HepG2 (cell line): ENCODE results near the gene IQCH. TPM values are rescaled to one million over a fixed set of nuclear protein-coding genes. Genes with fewer than 3 reads are reported as not detected.

Experiments
- ATAC-seq: fragments of 200-7000 bp; cut with Tn5 transposase; 3 replicates; pipeline ENCODE4 v1.9.1; 2020; ENCODE audit warnings: mild to moderate bottlenecking, moderate library complexity
- BruUV-seq: library from RNA; stranded (reverse); fragments of 400-500 nt; replicated peaks from 2 replicates; lab custom pipeline; 2021; lab: Mats Ljungman, UMichigan
- CTCF ChIA-PET: fragments of 300-600 bp; formaldehyde crosslinking; extraction: SDS; loops from one replicate; lab custom pipeline; 2021; ENCODE audit warnings: low total read pairs, inconsistent platforms, low intra/inter-chr PET ratio; lab: Yijun Ruan, JAX
- POLR2A ChIA-PET: fragments of 350-600 bp; sonication (Branson Sonifier 250); formaldehyde crosslinking; loops from one replicate; lab custom pipeline; 2020; ENCODE audit warnings: antibody characterized with exemption, inconsistent platforms; lab: Yijun Ruan, JAX
- DNase-seq: peaks from one replicate; pipeline ENCODE4 v3.0.0-alpha.2; 2015; ENCODE audit warnings: low spot score
- FAIRE-seq: peaks from 3 replicates; lab custom pipeline; 2011; peaks lifted over from hg19 to GRCh38; lab: Jason Lieb, UNC
- H2AFZ ChIP-seq: one replicate; pipeline ENCODE4 v1.6.1; 2011; ENCODE audit warnings: low read length, inconsistent platforms
- H3K27ac ChIP-seq: fragments of 300-600 bp; 3 replicates; pipeline ENCODE4 v1.8.0; 2011; ENCODE audit warnings: mixed run types, mild to moderate bottlenecking, mixed read lengths, low read length, inconsistent platforms; ENCODE audit not compliant: insufficient read depth; ENCODE audit errors: extremely low read length
- H3K27me3 ChIP-seq, 2 experiments: fragments of 200-600 bp in 1 of 2; 2 replicates in 1 of 2; 3 replicates in 1 of 2; pipeline versions ENCODE4 v1.6.0 to v1.8.0; 2011; ENCODE audit warnings: low read length in 2 of 2, mild to moderate bottlenecking in 2 of 2, moderate library complexity in 2 of 2, inconsistent platforms in 1 of 2; ENCODE audit not compliant: insufficient read depth in 2 of 2, control insufficient read depth in 1 of 2
- H3K36me3 ChIP-seq, 2 experiments: fragments of 200-600 bp in 1 of 2; replicated peaks in 1 of 2; 2 replicates in 1 of 2; 3 replicates in 1 of 2; pipeline versions ENCODE4 v1.5.1 to v1.8.0; 2011; ENCODE audit warnings: low read length in 2 of 2, inconsistent platforms in 1 of 2; ENCODE audit not compliant: insufficient read depth in 2 of 2, control insufficient read depth in 1 of 2
- H3K4me1 ChIP-seq: 2 replicates; pipeline ENCODE4 v1.5.1; 2012; ENCODE audit warnings: low read length, inconsistent platforms; ENCODE audit not compliant: insufficient read depth
- H3K4me2 ChIP-seq: 2 replicates; pipeline ENCODE4 v1.6.0; 2011; ENCODE audit warnings: low read depth, low read length, inconsistent platforms
- H3K4me3 ChIP-seq, 3 experiments: fragments of 200-600 bp in 1 of 3; sonication (generic), shearing (Covaris generic) in 1 of 3; replicated peaks in 1 of 3; 2 replicates each; pipeline ENCODE4 v1.5.1; 2011 to 2016; ENCODE audit warnings: low read length in 3 of 3, inconsistent platforms in 2 of 3, low read depth in 2 of 3, mild to moderate bottlenecking in 2 of 3, control low read depth in 1 of 3, mixed read lengths in 1 of 3; ENCODE audit not compliant: insufficient read depth in 1 of 3
- H3K79me2 ChIP-seq: one replicate; pipeline ENCODE4 v1.6.1; 2011; ENCODE audit warnings: low read length, inconsistent platforms; ENCODE audit not compliant: insufficient read depth
- H3K9ac ChIP-seq: 2 replicates; pipeline ENCODE4 v1.6.0; 2011; ENCODE audit warnings: mild to moderate bottlenecking, low read depth, low read length, inconsistent platforms; ENCODE audit not compliant: insufficient read depth
- H3K9me3 ChIP-seq: 2 replicates; pipeline ENCODE4 v1.5.1; 2012; ENCODE audit warnings: mild to moderate bottlenecking, low read length
- H4K20me1 ChIP-seq: 2 replicates; pipeline ENCODE4 v1.6.0; 2011; ENCODE audit warnings: inconsistent platforms, mild to moderate bottlenecking, low read length, moderate library complexity; ENCODE audit not compliant: insufficient read depth
- ATRX ChIP-seq: sonication (generic); formaldehyde crosslinking; IDR thresholded peaks from 2 replicates; pipeline ENCODE4 v1.4.0; 2020; ENCODE audit warnings: missing genetic modification reagents, borderline replicate concordance
- CAMTA2 ChIP-seq: sonication (generic); formaldehyde crosslinking; IDR thresholded peaks from 2 replicates; pipeline ENCODE4 v1.4.0; 2020; ENCODE audit warnings: mild to moderate bottlenecking, missing genetic modification reagents, borderline replicate concordance
- DPF2 ChIP-seq: sonication (generic); formaldehyde crosslinking; IDR thresholded peaks from 2 replicates; pipeline ENCODE4 v1.4.0; 2020; ENCODE audit warnings: mild to moderate bottlenecking, low read depth, missing genetic modification reagents, borderline replicate concordance
- EHMT2 ChIP-seq: fragments of 200-600 bp; sonication (generic); IDR thresholded peaks from 2 replicates; pipeline ENCODE4 v1.7.0; 2017; ENCODE audit warnings: antibody characterized with exemption, low read depth, low read length, borderline replicate concordance
- GPN1 ChIP-seq: sonication (generic); formaldehyde crosslinking; IDR thresholded peaks from 2 replicates; pipeline ENCODE4 v1.5.1; 2020; ENCODE audit warnings: missing genetic modification reagents, borderline replicate concordance
- JUNB ChIP-seq: sonication (generic); formaldehyde crosslinking; IDR thresholded peaks from 2 replicates; pipeline ENCODE4 v1.8.0; 2022; ENCODE audit warnings: missing genetic modification reagents, mild to moderate bottlenecking, borderline replicate concordance
- MZF1 ChIP-seq: sonication (generic); formaldehyde crosslinking; IDR thresholded peaks from 2 replicates; pipeline ENCODE4 v1.8.1; 2023; ENCODE audit warnings: mild to moderate bottlenecking, missing genetic modification reagents, borderline replicate concordance
- NCOA1 ChIP-seq: sonication (generic); formaldehyde crosslinking; IDR thresholded peaks from 2 replicates; pipeline ENCODE4 v1.9.0; 2021; ENCODE audit warnings: missing genetic modification reagents
- NCOA5 ChIP-seq: sonication (generic); formaldehyde crosslinking; IDR thresholded peaks from 2 replicates; pipeline ENCODE4 v1.4.0; 2020; ENCODE audit warnings: missing genetic modification reagents
- PTBP1 ChIP-seq: fragments of 200-400 bp; formaldehyde crosslinking; IDR thresholded peaks from 2 replicates; pipeline ENCODE4 v1.6.1; 2018; ENCODE audit warnings: low read length, low read depth; ENCODE audit not compliant: poor library complexity, severe bottlenecking
- SP140L ChIP-seq: sonication (generic); formaldehyde crosslinking; IDR thresholded peaks from 2 replicates; pipeline ENCODE4 v1.4.0; 2020; ENCODE audit warnings: missing genetic modification reagents, borderline replicate concordance
- ZNF17 ChIP-seq: sonication (generic); formaldehyde crosslinking; IDR thresholded peaks from 2 replicates; pipeline ENCODE4 v1.5.0; 2020; ENCODE audit warnings: mild to moderate bottlenecking, missing genetic modification reagents
- ZNF232 ChIP-seq: sonication (generic); formaldehyde crosslinking; IDR thresholded peaks from 2 replicates; pipeline ENCODE4 v1.4.0; 2020; ENCODE audit warnings: missing genetic modification reagents, borderline replicate concordance
- ZNF432 ChIP-seq: sonication (generic); formaldehyde crosslinking; IDR thresholded peaks from 2 replicates; pipeline ENCODE4 v1.5.0; 2020; ENCODE audit warnings: missing genetic modification reagents, mild to moderate bottlenecking, borderline replicate concordance
- ZNF790 ChIP-seq: sonication (generic); formaldehyde crosslinking; IDR thresholded peaks from 2 replicates; pipeline ENCODE4 v1.8.0; 2022; ENCODE audit warnings: missing genetic modification reagents, mild to moderate bottlenecking, borderline replicate concordance
- ZNF879 ChIP-seq: sonication (generic); formaldehyde crosslinking; IDR thresholded peaks from 2 replicates; pipeline ENCODE4 v1.8.1; 2023; ENCODE audit warnings: missing genetic modification reagents
- WGBS: methylation state at CpG from one replicate; pipeline ENCODE4 v1.1.6; 2017; ENCODE audit warnings: low lambda C conversion rate; 5-methylcytosine and 5-hydroxymethylcytosine counted together
- in situ Hi-C: cut with HindIII; loops from 2 replicates; pipeline ENCODE4 v1.10.0; 2017; ENCODE audit warnings: low pct_unique_long_range_greater_than_20kb; ENCODE audit not compliant: extremely low pct_ligation_motif_present
- intact Hi-C: fragments of 100-400 bp; cut with micrococcal nuclease; formaldehyde crosslinking; loops from one replicate; pipeline ENCODE4 v1.10.0; 2022; ENCODE audit not compliant: unreplicated experiment
- polyA plus RNA-seq, 8 experiments: library from polyadenylated mRNA; depleted of rRNA in 3 of 8; stranded (reverse) in 7 of 8; unstranded in 1 of 8; fragments of >200 nt; fragmentation: Illumina TruSeq in 4 of 8; extraction: Trizol in 4 of 8; gene quantifications; 2 replicates each; pipeline versions ENCODE4 v1.2.1 to v1.2.3, GENCODE V29; 2011 to 2016; ENCODE audit warnings: low read depth in 4 of 8, missing spikeins in 1 of 8, mixed read lengths in 1 of 8; ENCODE audit not compliant: insufficient read depth in 1 of 8
- total RNA-seq, 5 experiments: library from RNA; depleted of rRNA; stranded (reverse); fragments of >200 nt; fragmentation: Illumina TruSeq; extraction: Trizol; gene quantifications; 2 replicates each; pipeline ENCODE4 v1.2.3, GENCODE V29; 2016; ENCODE audit warnings: low read depth in 1 of 5
- TF ChIP-seq, protein P1 (sequence below): sonication (generic); formaldehyde crosslinking; IDR thresholded peaks from 2 replicates; pipeline ENCODE4 v1.5.0; 2020; ENCODE audit warnings: missing genetic modification reagents, mild to moderate bottlenecking, borderline replicate concordance
- TF ChIP-seq, protein P2 (sequence below): sonication (generic); formaldehyde crosslinking; IDR thresholded peaks from 2 replicates; pipeline ENCODE4 v1.5.0; 2020; ENCODE audit warnings: missing genetic modification reagents

IQCH gene
- total and polyA plus RNA-seq, 2 of the 13 experiments (the other 11 are each of a cell fraction or from before 2014, with no cell fraction given) = 0.16 to 0.55 TPM

DNA sequence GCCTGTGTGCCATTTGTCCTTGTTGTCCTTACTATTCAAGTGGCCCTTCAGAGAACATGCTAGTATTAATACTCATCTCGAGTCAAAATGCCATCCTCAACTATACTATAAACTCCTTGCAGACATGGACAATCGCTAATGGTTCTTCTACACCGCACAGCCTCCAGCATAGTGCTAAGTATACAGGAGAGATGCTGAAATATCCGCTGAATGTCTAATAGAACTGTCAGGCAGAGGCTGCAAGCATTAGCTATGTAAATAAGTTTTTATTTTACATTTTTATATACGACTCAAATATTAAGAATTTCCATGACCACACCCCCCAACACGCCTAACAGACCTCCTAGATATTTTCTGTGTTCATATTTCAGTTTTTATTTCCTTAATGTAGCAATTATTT, 39.5 kb upstream of the IQCH start:
- ChIA-PET CTCF (no interaction called here), POLR2A (no interaction called here)
- ATAC-seq = no peak

DNA sequence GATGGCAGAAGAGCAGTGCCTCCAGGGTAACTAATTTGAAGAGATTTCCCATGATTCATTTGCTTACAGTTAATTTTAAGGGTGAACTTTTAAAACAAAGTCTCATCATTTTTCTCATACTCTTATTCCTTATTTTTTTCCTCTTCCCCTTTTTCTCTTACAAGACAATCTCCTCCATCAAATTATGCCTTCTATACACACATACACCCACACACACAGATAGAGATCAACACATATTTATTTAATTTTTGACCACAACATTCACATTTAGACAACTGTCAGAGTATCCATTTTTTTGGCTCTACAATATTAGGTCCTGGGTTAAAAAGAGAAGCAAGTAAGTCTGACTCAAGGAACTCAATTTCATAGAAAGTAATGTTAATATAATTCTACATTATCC, 37.7 kb upstream of the IQCH start:
- in situ Hi-C loops = no loop called here
- no peak for TF ChIP-seq JUNB (CRISPR knock-in tag)
- no peak for TF ChIP-seq ZNF790 (CRISPR knock-in tag)
- TF ChIP-seq NCOA5 (CRISPR knock-in tag) = no peak
- TF ChIP-seq ATRX (CRISPR knock-in tag) = no peak
- TF ChIP-seq, protein P1, sequence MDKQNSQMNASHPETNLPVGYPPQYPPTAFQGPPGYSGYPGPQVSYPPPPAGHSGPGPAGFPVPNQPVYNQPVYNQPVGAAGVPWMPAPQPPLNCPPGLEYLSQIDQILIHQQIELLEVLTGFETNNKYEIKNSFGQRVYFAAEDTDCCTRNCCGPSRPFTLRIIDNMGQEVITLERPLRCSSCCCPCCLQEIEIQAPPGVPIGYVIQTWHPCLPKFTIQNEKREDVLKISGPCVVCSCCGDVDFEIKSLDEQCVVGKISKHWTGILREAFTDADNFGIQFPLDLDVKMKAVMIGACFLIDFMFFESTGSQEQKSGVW (CRISPR knock-in tag) = no peak
- no peak for TF ChIP-seq ZNF432 (CRISPR knock-in tag)
- no peak for TF ChIP-seq EHMT2
- no peak overlapping the region for H3K27ac ChIP-seq
- H3K27me3 ChIP-seq = no peaks in the 10 kb centered on the region
- DNase-seq = no peak
- H3K9me3 ChIP-seq = no peaks in the 10 kb centered on the region
- intact Hi-C loops = no loop called here
- no peaks in the 10 kb centered on the region for H3K36me3 ChIP-seq
- no peaks in the 10 kb centered on the region for H3K4me1 ChIP-seq
- H3K4me2 ChIP-seq = no peak overlapping the region
- no TSS peak for BruUV-seq
- H2AFZ ChIP-seq = no peak overlapping the region
- no peaks in the 10 kb centered on the region for H3K79me2 ChIP-seq
- H3K9ac ChIP-seq = no peak overlapping the region
- no peak for FAIRE-seq
- CTCF ChIA-PET = no interaction called here
- no peaks in the 10 kb centered on the region for H4K20me1 ChIP-seq
- ATAC-seq = no peak
- H3K4me3 ChIP-seq = no peak overlapping the region
- POLR2A ChIA-PET = no interaction called here

More for the DNA sequence above, 39.5 kb upstream of the IQCH start:
- Histone ChIP-seq H4K20me1 (no peaks in the 10 kb centered on the region), H3K79me2 (no peaks in the 10 kb centered on the region), H3K4me3 (no peak overlapping the region), H2AFZ (no peak overlapping the region), H3K4me1 (no peaks in the 10 kb centered on the region), H3K4me2 (no peak overlapping the region), H3K27me3 (no peaks in the 10 kb centered on the region), H3K9ac (no peak overlapping the region), H3K9me3 (no peaks in the 10 kb centered on the region), H3K27ac (no peak overlapping the region), H3K36me3 (no peaks in the 10 kb centered on the region)
- DNase-seq = no peak
- intact Hi-C loops (no loop called here), in situ Hi-C loops (no loop called here)
- WGBS = 86% methylated on average over 6 of the region's 6 CpGs
- no TSS peak for BruUV-seq
- no peak for FAIRE-seq
- no peak for TF ChIP-seq MZF1 (CRISPR knock-in tag)
- TF ChIP-seq PTBP1 = no peak
- TF ChIP-seq GPN1 = no peak
- TF ChIP-seq, protein P2, sequence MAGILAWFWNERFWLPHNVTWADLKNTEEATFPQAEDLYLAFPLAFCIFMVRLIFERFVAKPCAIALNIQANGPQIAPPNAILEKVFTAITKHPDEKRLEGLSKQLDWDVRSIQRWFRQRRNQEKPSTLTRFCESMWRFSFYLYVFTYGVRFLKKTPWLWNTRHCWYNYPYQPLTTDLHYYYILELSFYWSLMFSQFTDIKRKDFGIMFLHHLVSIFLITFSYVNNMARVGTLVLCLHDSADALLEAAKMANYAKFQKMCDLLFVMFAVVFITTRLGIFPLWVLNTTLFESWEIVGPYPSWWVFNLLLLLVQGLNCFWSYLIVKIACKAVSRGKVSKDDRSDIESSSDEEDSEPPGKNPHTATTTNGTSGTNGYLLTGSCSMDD (CRISPR knock-in tag) = no peak
- TF ChIP-seq NCOA1 = no peak
- no peak for TF ChIP-seq SP140L
- TF ChIP-seq ZNF879 (CRISPR knock-in tag) = no peak
- TF ChIP-seq DPF2 = no peak
- no peak for TF ChIP-seq CAMTA2 (CRISPR knock-in tag)
- TF ChIP-seq ZNF232 (CRISPR knock-in tag) = no peak
- no peak for TF ChIP-seq ZNF17
